ENCODE results near the gene CAMTA1.

CAMTA1 gene

DNA sequence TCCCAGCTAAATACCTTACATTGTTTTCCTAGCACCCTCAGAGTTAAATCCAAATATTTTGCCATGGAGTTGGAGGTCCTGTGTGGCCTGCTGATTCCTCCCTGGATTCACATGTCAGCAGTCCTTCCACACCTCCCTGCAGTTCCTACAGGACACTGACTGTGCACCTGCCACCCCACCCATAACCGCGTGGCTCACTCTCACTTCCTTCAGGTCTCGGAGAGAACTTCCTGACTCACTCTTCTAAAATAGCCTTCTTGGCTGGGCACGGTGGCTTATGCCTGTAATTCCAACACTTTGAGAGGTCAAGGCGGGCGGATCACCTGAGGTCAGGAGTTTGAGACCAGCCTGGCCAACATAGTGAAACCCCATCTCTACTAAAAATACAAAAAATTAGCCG lies 8.4 kb upstream of the CAMTA1 start:
- DNase-seq (ENCODE audit: low read depth), result no peak

DNA sequence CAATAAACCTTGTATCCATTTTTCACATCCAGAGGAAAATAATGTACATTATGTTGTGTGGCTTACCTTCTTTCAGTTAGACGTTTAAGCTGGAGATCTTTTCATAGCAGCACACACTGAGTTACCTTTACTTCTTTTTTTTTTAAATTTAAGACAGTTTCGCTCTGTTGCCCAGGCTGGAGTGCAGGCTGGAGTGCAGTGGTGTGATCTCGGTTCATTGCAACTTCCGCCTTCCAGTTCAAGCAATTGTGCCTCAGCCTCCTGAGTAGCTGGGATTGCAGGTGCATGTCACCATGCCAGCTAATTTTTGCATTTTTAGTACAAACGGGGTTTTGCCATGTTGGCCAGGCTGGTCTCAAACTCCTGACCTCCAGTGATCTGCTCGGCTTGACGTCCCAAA lies 7.4 kb upstream of the CAMTA1 start:
- no peak for DNase-seq (ENCODE audit: low read depth)

GRCh38 chr1:6779089-6779805 lies 6.0 kb upstream of the CAMTA1 start:
- no peak for DNase-seq (ENCODE audit: low read depth)

- no peak for DNase-seq (ENCODE audit: low read depth)
These were observed 3.1 kb upstream of the CAMTA1 start for GRCh38 chr1:6782151-6782550.

- DNase-seq (ENCODE audit: low read depth), result no peak
These were observed 2.0 kb upstream of the CAMTA1 start for GRCh38 chr1:6783221-6783620.

- no peak for DNase-seq (ENCODE audit: low read depth)
These were observed 1.2 kb upstream of the CAMTA1 start for GRCh38 chr1:6783936-6784559.

DNA sequence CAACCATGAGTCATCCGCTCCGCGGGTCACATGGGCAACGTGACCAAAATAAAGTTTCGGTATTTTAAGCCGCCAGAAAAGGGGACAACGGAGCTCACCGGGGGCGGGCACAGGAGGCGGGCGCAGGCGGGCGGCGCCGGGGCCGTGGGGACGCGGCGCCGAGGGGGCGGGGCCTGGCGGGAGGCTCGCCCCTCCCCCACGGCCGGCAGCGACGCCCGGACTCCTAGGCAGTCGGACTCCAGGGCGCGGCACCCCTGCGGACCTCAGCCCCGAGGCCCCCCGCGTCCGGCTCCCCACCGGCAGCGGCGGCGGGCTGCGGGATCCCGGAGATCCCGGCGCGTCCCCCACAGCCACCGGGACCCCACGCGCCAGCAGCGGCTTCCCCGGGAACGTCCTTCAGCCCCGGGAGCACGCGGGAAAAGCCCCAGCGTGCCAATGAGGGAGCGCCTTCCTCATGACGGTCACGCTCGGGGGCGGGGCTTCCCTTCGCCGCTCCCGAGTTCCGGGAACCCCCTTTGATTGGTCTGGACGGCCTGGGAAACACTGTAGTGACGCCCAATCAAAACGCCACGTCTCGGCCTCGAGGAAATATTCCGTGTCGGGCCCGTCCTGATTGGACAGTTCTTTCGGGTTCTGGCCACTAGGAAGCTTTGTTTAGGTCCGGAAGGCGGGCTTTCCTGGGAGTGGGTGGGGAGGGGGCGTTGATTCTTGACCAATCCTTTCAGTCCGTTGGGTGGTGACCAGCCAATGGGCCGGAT lies 515 bp upstream of the CAMTA1 start:
- peak; percentile 100 for DNase-seq (ENCODE audit: low read depth)

- DNase-seq (ENCODE audit: low read depth), result peak; percentile 54
These were observed 663 bp downstream of the CAMTA1 start for GRCh38 chr1:6785728-6786505.

GRCh38 chr1:6788946-6789345 lies 3.7 kb downstream of the CAMTA1 start:
- no peak for DNase-seq (ENCODE audit: low read depth)

DNA sequence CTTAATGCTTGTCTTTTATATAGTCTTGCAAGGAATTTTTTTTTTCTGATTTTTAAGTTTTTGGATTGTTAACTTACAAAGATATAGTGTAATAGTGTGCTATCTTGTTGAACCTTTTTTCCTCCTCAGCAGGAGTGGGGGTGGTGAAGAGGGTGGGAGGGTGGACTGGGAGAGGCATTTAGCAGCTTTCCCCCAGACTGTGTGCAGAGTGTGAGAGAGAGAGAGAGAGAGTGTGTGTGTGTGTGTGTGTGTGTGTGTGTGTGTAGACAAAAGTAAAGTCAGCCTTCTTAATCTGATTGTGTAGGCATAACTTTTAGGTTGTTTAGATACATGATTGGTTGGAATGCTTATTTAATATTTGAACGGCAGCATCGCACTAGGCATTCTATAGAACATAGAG lies 4.9 kb downstream of the CAMTA1 start:
- no peak for DNase-seq (ENCODE audit: low read depth)

DNA sequence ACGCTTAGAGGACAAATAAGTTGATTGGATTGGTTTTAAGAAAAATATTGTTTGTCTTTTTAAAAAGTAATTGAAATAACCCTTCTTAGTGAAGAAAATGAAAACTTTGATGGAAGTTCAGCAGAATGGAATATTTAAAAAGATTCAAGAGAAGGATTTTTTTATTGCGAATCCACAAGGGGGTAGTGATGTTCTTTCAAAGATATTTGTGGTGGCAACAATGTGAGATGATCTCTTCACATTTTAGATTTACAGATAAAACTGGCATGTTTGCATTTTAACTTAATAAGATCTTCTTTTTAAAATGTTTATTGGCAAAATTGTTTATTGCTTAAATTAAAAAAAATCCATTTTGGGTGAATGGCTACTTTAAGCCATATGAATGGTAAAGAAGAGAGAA lies 8.9 kb downstream of the CAMTA1 start:
- peak; percentile 61 for DNase-seq (ENCODE audit: low read depth)

- no peak for DNase-seq (ENCODE audit: low read depth)
These were observed 9.9 kb downstream of the CAMTA1 start for GRCh38 chr1:6795203-6795602.

DNA sequence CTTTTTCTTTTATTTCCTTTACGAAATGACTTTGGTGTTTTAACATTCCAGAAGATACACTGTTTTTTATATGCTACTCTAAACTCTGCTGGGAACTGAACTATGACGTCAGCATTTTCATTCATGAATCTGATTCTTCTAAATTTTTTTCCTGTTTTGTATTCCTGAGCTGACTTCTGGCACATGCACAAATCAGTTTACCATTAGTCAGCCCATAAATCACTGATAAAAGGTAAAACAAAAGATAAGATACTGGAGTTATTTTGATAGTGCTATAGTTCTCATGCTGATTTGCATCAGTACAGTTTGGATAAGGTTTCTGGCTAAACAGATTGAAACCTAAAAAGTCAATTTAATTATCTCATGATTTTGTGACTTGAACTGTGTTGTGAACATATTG lies 10.4 kb downstream of the CAMTA1 start:
- peak; percentile 27 for DNase-seq (ENCODE audit: low read depth)

- no peak for DNase-seq (ENCODE audit: low read depth)
These were observed 10.8 kb downstream of the CAMTA1 start for GRCh38 chr1:6796095-6796494.

GRCh38 chr1:6799499-6799898 lies 14.2 kb downstream of the CAMTA1 start:
- no peak for DNase-seq (ENCODE audit: low read depth)

- peak; percentile 65 for DNase-seq (ENCODE audit: low read depth)
These were observed 15.5 kb downstream of the CAMTA1 start for GRCh38 chr1:6800745-6801144.

DNA sequence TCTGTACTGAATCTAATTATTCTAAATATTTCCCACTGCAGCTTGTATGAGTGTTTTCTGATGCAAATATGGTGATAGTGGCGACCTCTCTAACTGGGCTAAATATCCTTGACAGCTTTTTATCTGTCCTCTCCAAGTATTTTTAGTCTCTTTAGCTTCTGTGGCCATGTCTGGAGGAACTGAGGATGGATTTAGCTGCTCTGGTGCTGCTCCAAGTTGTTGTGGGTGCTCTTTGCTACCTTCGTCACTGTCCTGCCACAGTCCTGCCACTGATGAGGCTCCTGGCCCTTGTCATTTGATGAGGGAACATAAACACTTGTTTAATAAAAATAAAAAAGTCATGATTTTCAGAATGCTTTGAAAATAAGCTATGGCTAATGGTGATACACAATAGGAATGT lies 15.9 kb downstream of the CAMTA1 start:
- no peak for DNase-seq (ENCODE audit: low read depth)

DNA sequence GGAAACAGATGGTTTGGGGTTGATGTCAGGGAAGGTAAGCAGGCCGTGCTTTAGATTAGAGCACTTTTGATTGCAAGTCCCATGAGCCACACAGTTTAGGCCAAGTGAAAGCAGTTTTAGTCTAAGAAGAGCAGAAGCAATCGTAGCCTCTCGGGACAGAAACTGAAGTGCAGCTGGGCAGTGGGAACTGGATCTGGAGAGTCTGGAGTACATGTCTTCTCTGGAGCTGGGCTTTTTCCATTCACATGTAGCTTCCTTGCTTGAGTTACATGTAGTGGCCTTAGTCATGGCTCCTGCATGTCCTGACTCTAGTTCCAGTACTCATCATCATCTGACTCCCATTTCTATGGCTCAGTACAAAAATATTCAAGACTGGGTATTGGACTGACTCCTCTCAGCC lies 16.7 kb downstream of the CAMTA1 start:
- DNase-seq (ENCODE audit: low read depth), result peak; percentile 75

GRCh38 chr1:6802454-6802853 lies 17.2 kb downstream of the CAMTA1 start:
- no peak for DNase-seq (ENCODE audit: low read depth)

- no peak for DNase-seq (ENCODE audit: low read depth)
These were observed 17.6 kb downstream of the CAMTA1 start for GRCh38 chr1:6802893-6803292.

DNA sequence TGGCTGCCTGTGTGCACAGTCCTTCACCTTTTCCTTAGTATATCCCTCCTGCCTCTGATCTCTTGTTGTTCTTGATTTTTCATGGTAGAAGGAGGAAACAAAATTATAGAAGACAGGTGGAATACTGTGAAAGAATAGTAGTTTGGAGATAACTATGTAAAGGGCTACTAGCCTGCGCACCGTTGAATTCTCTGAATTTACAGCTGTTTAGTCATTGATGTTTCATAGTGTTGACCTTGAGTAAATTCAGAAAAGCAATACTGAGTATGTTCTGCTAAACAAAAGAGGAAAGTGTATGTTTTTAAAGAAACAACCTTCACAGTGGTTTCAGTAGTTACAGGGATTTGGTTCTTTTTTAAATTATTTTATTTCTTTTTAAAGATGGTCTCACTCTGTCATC lies 18.1 kb downstream of the CAMTA1 start:
- peak; percentile 63 for DNase-seq (ENCODE audit: low read depth)

- peak; percentile 47 for DNase-seq (ENCODE audit: low read depth)
These were observed 19.8 kb downstream of the CAMTA1 start for GRCh38 chr1:6805004-6805416.

All from ELR (cell line).